NCI-H2081 (cell line): ENCODE data around the gene HLA-DRB1.
"Not testable (repeated sequence)": the region's sequence is repeated elsewhere in the genome, so short reads cannot be mapped to it uniquely, and the experiment has no call there.

ENCODE experiments used
- DNase-seq, 2 experiments: peaks; one replicate each; lab custom pipeline; 2025; lab: John Stamatoyannopoulos, UW

The HLA-DRB1 gene

DNA sequence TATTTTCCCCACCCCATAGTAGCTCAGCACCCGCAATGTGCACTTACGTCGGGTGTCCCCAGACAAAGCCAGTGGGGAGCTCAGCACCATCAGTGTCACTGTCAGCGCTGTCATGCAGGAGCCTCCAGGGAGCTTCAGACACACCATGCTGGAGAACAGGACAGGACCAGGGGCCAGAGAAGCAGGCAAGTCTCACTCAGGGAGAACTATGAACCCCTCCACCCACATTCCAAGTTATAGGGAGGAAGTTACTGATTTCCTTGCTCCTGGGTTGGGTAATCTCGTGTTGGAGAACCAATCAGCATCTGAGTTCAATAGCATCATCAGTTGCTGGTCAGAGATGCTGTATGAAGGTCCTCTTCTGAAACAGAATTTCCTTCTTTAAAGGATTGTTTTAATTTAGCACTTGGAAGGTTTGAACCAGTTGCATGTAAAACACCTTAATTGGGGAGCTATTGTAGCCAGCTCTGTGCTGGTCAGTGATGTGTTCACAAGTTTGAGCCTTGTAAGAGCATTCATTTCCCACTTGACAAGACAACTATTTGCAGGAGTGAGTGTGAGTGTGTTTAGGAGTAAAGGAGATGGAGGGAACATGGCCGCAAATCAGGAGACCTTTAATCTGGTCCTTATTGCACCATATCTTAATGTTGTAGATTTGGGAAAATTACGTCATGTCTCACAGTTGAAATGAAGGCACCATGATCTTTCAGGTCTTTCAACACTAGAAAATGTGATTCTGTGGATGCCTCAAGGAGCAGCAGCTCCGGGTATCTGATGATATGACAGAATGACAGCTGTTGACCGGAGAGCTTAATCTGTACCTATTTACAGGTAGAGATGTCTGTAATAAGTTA lies at the start of gene HLA-DRB1:
Gene HLA-DRB1, minus strand, starts transcription at position 253 of the 854 bp plus-strand sequence. Its CDS starts 106 bp downstream, at position 147.
- DNase-seq, result no peak

DNA sequence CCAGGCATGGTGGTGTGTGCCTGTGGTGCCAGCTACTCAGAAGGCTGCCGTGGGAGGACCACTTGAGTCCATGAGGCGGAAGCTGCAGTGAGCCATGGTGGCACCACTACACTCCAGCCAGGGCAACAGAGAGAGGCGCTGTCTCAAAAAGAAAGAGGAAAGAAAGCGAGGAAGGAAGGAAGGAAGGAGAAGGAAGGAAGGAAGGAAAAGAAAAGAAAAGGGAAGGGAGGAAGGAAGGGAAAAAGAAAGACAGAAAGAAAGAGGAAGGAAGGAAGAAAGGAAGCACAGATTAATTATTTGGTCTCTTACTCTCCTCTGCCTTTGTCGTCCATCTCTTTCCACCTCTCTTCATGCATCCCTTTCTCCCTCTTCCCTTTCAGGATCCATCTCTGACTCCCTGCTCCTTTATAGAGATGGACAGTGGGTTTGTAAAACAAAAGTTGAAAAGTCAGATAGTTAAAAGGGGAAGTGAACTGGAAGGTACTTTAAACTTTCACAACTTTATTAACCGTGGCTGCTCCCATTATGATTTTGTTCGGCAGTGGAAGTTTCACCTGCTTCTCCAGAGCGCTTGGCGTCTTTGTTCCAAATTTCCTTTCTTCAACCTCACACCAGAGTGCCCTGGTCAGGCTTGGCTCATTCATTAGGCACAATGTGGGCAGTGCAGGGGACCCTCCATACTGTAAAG lies 49.0 kb upstream of the HLA-DRB1 start:
- no peak for DNase-seq

DNA sequence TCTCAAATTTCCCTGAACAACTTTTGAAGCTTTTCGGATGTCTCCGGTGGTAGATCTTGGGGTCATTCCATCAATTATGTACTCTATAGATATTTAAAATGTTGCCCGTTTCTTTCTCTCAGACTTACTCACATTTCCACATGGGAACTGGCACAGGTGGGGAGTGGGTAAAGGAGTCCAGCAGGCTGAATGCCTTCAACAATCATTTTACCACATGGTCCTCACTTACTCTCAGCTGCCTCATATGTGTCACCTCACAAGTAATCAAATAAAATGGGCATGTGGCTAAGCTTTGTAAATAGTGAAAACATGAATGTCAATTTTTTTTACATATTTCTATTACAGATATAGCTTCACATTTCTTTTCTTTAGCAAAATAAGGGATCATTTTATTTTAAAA lies 48.2 kb upstream of the HLA-DRB1 start:
- no peak for DNase-seq

DNA sequence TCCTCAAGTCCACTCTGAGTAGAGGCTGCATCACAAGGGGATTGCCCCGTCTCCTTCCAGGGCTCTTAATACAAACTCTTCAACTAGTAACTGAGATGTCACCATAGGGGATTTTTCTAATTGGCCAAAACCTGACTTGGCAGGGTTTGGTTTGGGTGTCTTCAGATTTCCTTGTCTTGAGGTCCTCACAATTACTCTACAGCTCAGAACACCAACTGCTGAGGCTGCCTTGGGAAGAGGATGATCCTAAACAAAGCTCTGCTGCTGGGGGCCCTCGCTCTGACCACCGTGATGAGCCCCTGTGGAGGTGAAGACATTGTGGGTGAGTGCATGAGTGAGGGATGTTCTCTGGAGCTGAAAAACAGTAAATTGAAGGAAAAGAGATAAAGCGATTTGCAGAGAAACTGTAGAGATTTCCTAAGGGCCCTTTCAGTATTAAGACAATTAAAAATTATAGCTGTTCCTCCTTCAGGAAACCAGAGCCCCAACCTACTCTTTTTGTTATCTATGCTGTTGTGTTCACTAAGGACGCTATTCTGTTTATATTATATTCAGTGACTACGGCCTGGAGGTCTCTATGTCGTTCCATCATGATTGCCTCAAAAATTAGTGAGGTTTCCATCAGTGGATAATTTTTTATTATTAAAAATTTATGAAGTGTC lies 47.7 kb upstream of the HLA-DRB1 start, which contains the start of gene HLA-DQA1:
Gene HLA-DQA1, plus strand, starts transcription at position 188 of the 662 bp plus-strand sequence. Its CDS starts 53 bp downstream, at position 241.
- DNase-seq, result no peak

DNA sequence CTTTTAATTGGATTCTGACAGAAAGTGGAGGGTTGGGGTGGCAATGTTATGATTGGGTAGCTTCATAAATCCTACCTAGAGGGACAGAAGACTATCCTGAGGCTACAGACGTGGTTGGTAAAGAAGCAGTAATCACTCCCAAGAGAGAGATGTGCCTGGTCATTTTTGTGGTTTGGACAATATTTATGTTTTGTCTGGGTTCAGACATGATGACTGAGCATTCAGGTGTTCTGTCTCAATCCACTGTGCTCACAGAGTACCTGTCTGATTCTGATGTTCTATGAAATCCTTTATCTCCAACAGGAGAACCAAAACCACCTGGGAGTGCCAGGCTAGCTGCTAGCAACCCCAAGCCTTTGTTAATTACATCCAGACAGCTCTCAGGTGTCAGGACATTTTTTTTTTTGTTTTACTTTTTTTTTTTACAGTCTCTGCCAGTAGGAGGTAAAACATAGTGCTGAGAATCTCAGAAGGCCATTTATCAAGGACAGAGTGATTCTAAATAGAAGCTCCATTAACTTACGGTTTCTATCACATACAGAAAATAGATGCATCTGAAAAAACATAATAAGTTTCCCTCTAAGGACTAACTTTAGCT lies 46.0 kb upstream of the HLA-DRB1 start:
- no peak for DNase-seq

DNA sequence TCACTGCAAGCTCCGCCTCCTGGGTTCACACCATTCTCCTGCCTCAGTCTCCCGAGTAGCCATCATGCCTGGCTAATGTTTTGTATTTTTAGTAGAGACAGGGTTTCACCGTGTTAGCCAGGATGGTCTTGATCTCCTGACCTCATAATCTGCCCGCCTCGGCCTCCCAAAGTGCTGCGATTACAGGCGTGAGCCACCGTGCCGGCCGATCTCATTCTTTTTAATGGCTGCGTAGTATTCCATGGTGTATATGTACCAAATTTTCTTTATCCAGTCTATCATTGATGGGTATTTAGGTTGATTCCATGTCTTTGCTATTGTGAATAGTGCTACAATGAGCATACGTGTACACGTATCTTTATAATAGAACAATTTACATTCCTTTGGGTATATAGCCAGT lies 40.1 kb upstream of the HLA-DRB1 start:
- DNase-seq, result not testable (repeated sequence)

DNA sequence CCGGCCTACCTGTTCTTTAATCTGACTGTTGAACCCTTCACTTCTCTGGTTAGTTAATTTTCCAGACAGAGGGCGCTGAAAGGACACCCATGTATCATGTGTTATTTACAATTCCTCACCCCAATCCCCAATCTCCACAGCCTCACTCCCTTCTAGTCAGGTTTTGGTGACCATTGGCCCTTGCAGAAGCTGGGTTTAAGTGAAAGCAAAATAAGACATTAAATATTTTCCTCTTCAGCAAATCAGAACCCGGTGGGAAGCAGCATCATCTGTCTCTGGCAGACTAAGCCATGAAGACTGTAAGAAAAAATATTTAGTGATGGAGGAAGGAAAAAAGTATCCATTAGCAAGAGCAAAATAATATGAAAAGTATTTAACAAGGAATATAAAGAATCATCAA lies 38.2 kb upstream of the HLA-DRB1 start:
- no peak for DNase-seq

DNA sequence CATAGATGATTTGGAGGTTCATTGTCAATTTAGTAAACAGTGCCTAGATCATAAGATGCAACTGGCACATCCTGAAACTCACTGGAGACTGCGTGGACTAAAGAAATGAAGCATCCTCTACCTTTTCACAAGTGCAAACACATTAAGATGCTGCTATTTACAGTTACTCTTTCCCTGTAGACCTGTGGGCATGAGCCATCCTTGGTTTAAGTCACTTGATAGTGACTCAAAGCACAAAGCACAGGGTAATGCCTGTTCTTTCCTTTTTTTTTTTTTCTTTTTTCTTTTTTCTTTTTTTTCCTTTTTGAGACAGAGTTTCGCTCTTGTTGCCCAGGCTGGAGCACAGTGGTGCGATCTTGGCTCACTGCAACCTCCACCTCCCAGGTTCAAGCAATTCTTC lies 37.6 kb upstream of the HLA-DRB1 start:
- no peak for DNase-seq

DNA sequence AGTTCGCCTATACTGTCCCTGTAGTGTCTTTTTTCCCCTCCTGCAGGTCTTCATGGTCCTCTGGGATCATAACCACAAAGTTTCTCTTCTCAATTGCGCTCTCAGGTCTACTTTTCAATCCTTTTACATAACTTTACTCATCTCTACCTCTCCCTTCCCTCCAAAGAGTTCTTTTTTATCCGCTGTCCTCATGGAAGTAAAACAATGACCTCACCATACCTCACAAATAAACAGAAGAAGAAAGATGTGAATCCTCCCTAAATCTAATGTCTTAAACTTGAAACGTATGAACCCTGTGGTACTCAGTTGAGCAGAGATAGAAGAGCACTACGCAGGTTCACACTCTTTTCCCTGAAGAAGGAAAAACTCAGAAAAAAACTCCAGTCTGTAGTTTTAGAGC lies 35.5 kb upstream of the HLA-DRB1 start:
- no peak for DNase-seq

DNA sequence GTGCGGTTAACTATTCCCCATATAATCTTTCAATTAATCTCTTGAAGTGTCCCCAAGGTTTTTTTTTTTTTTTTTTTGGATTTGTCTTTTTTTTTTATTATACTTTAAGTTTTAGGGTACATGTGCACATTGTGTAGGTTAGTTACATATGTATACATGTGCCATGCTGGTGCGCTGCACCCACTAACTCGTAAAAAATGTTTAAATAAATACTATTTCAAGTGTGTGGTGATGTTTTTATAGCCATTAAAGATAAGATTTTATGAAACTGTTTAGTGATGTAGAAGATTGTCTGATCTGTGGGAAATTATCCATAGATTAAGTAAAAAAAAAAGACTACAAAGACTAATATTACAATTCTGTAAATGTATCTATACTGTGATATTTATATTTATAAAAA lies 34.9 kb upstream of the HLA-DRB1 start:
- no peak for DNase-seq

DNA sequence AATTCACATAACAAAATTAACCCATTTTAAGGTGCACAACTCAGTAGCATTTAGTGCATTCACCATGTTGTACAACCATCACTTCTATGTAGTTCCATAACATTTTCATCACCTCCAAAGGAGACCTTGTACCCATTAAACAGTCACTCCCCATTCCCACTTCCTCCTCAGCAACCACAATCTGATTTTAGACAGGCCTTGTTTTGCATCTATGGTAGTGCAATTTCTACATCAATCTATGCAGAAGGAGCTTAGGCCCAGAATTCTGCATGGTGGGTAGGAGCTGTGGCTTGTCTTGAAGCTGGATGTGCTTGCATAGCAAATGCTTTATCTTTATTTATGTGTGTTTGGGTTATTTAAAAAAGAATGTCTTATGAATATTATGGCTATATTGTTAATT lies 34.0 kb upstream of the HLA-DRB1 start:
- no peak for DNase-seq

DNA sequence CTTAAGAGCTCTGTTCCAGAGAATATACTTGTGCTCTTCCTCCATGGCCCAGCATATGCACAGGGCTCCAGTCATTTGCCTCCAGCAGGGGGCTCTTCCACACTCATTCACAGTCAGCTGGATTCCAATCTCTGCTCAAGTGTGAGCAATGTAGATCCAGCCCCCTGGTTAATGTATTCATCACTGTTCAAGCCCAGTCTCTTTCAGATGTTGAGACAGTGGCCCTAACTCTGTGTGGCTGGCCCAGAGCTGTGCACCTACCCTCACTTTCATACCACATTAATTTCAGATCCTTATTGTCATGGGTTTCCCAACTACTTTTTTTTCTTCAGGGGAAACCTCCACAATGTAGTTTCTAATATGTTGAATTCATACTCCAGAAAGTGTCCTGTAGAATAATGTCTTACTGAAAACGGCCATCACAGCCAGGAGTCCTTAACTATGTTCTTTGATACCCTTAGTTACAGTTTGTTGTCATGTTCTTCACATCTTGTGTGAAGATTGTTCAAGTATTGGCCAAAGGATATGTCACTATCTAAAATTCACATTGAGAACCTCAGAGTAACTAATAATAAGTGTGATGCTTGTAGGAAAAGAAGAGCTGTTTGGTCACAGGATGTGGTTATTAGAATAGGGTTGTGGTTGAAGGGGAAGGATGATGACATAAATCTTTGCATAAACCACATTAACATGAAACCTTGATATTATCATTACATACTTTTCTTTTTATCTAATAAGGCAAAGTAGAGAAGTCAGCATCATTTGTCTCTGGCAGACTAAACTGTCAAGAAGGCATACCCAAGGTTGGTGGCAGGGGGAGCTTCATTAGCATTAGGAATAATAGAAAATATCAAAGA lies 33.1 kb upstream of the HLA-DRB1 start:
- no peak for DNase-seq

DNA sequence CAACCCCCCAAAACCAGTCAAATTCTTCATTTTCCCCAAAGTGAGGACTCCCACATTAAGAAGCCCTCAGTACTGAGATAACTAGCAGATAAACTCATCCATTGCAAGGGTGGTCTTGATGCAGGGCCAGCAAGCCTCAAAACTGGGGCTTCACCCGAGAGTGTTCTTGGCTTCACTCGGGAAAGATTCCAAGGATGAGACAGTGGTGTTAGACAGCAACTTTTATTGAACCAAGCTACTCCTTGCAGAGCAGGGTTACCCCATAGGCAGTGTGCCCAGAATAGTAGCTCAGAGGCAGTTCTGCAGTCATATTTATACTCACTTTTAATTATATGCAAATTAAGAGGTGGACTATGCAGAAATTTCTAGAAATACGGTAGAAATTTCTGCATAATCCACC lies 31.7 kb upstream of the HLA-DRB1 start:
- DNase-seq, result no peak

DNA sequence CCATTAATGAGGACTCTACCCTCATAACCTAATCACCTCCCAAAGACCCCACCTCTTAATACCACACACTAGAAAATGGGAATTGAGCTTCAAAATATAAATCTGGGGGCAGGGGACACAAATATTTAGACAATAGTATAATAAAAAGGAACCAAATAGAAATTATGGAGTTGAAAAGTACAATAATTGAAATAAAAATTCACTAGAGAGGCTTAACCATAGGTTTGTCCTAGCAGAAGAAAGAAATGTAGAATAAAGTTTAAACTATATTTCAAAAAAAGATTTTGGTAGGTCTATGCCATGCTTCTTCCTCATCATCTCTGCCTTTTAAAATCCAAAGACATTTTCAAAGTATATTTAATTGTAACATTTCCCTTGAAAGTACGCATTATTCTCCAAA lies 28.1 kb upstream of the HLA-DRB1 start:
- DNase-seq, result no peak

DNA sequence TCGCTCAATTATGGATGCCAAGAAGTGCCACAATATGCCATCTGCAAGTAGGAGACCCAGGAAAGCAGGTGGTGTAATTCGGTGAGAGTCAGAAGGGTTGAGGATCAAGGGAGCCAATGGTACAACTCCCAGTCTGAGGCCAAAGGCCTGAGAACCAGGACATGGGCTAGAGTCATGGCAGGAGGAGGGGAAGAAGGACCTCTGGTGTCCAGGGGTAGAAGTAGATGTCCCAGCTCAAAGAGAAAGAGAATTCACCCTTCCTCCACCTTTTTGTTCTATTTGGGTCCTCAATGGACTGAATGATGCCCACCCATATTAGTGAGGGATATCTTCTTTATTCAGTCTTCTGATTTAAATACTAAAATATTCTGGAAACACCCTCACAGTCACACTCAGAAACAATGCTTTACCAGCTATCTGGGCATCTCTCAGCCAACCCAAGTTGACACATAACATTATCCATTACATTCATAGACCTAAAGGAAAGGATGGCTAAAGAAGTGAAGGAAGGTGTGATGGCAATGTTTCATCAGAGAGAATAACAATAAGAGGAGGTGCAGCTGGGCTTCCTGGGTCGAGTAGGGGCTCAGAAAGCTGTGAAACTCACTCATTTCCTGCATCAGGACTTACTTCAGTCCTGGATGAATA lies 26.4 kb upstream of the HLA-DRB1 start:
- no peak for DNase-seq

DNA sequence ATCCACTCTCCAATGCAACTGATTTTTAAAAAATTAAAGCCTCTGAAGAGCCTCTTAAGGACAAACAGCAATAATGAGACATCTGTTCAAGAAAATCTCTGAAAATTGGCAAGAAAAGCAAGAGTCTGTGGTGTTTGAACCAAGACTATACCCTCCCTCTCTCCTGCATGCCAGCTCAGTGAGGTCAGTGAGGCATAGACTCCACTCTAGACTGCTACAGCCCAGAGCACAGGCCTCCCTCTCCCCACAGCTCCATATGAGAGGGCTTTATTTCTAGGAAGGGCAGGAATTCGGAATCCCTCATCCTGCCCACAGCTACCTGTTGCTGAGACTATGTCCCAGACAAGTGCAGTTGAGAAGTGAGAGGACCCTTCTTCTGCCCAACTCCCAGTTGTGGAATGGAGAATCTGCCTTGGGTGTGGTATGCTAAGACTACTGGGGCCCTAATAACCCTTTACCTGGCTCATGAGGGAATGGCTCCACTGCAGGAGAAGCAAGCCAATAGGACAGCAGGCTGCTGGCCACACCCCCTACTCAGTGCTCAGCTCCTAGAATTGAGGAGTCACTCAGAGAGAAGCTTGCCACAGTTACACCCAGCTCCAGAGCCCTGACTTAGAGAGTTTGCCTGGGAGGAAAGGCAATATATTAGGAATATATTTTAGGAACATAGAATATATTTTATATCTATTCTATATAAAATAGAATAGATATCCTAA lies 24.9 kb upstream of the HLA-DRB1 start:
- DNase-seq, result no peak

DNA sequence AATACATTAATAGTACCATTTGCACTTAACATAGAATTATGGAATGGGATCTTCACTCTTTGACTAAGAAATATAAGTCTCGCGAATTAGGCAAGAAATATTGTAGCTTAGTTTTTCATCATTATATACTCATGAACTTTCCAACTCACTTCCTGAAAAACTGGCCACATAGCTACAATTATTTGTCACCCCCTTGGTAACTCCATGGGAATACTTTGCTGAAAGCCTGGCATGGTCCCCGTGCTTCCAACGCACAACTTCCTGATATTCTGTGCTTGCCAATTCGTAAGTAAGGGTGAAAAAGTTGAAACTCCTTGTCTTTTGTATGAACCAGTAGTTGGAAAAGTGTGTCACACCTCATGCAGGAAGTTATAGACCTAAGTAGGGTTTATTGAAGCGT lies 23.8 kb upstream of the HLA-DRB1 start:
- DNase-seq, result no peak

DNA sequence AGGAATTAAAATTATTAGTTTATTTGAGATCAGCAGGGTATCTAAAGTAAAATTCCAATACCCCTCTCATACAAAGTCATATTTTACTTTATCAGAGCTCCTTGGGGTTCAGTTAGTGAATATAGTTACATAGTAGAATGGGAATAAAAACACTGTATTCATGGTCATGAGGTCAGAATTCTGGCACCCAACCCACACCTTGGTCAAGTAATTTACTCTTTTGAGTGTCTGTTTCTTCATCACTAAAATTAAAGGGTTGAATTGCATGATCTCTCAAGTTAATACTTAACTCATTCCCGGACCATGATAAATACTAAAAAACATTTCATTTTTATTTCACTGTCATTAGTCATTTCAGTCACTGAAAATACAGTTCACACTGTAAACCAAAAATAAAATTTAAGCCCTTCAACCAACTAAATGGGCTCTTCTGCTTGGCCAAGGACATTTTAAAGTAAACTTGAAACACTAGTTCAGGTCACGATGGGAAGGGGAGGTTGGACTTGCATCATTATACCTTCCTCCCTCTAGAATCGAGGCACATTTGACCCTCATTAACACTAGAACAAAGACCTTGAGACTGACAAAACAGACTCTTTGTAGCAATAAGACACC lies 21.1 kb upstream of the HLA-DRB1 start:
- DNase-seq, result no peak

DNA sequence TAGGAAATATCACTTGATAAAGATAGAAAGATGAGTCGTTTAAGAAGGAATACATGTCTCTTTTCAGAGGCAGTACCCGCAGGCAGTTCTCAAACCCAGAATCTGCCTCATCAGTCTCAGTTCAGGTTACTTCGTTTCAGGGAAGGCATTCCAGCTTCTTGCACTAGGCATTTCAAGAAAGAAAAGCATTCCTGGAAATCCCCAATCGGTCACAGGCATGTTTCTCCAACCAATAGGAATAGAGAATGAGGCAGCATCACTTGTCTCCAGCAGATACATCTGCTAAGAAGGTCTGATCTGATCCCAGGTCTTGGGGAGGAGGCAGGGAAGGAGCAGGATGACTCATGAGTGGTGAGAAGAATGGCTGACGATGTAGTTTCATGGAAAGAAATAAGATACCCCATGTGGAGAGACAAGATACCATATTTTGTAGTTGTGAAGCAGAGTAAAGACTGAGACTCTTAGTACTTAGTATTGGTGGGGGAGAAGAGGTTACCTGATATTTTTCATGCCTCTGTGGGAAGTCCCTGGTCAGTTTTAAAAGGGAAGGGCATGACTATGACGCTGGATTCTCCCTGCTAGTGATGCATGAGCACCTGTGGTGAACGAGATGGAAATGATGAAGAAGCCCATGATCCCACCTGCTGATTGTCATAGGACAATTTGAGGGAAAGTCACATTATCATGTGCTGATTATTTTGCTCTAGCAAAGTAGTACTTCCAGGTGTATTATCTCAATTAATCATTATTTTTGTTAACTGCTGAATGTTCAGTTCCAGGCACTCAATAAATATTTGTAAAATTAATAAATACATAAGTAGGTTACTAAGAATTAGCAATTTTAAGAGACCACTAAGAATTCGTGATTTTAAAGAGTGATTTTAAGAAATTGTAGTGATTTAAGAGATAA lies 20.3 kb upstream of the HLA-DRB1 start:
- DNase-seq, result peak; percentile 8 to 32
